NCI-H82 (cell line): ENCODE results near the gene TRA2B.
"Not testable (repeated sequence)": the region's sequence is repeated elsewhere in the genome, so short reads cannot be mapped to it uniquely, and the experiment has no call there.

Experiments
- DNase-seq: peaks from one replicate; lab custom pipeline; 2025; lab: John Stamatoyannopoulos, UW

TRA2B gene

DNA sequence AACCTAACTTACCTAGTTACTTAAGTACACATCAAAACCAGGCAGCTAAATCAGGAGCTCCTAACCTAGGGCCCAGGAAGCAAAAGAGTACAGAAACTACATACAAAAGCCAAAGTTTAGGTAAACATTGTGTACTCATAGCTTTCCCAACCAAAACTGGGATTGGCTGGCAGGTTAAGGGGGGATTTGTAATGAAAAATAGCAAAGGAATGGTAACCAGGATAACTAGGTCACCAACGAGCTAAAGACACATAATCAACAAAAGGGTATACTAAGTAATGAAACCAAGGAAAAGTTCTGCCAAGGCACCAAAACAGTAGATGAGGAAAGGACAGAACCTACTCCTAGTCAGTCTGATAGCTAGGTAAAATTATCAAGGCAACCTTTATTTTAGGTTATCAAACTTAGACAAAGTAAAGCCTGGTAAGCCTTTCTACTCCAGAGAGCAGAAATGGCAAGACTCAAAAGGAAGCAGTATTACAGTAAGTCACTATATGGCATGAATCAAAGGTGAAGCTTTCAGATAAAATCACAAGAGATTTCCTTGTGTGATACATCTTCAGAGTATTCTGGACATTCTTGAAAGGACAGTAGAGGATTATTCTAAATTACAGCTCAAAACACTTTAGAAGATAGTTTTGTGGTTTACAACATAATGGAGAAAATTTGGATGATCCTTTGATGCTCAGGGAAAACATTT, 10.2 kb downstream of the TRA2B start:
- no peak for DNase-seq

- no peak for DNase-seq
These were observed 11.4 kb downstream of the TRA2B start for GRCh38 chr3:185926445-185926844.

DNA sequence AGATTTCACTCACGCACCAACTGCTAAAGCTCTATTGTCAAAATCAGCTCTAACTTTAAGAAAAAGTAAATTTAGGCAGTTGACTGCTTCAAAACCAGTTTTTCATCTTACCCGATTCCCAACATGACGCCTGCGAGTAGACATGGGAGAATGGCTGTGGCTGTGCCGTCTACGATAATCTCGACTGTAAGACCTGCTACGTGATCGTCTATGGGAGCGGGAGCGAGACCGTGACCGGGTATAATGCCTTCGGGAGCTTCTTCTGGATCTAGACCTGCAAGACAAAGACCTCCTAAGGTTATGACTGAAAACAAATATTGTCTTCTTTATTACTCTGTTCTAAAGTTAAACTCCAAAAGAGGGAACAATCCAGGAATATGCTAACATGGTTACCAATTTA, 12.5 kb downstream of the TRA2B start:
- no peak for DNase-seq

DNA sequence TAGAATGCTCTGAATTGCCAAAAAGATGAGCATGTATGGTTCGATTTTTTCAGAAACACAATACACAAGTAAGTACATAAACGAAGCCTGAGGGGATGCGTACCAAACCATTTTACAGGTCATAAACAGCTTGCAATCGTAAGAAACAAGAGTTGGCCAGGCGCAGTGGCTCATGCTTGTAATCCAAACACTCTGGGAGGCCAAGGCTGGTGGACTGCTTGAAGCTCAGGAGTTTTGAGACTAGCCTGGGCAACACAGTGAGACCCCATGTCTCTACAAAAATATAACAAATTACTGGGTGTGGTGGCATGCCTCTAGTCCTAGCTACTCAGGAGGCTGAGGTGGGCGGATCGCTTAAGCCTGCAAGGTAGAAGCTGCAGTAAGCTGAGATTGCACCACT, 13.4 kb downstream of the TRA2B start:
- no peak for DNase-seq

- no peak for DNase-seq
These were observed 17.6 kb downstream of the TRA2B start for GRCh38 chr3:185920184-185920583.

DNA sequence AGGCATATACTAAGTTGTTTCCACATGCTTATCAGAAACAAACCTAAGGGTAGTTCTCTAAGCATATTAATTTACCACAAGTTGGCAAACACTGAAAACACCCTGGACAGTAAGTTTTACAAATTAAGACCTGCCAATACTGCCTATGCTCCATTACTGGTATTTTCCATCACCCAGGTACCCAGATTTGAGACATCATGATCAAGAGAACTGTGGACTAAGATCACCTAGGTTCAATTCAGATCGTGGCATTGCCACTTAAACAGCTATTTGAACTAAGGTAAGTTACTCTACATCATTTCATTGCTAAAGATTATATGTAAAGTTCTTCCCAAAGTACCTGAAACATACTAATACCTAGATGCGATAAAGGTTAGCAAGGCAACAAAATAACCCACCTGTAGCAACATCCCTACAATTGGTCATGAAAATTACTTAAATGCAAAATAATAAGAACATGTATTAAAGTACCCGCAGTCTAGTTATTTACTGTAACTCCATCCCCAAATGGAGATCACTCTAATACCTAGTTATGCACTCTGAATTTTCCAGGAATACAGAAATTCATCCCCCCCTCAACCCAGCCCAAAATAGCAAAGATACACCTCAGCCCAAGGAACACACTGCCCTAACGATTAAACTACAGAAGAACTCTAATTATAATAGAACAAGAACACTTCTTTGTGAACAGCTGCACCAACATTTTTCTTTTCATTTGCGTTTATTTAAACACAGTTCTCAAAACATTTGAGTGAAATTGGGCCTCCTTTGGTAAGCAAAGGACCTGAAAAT, 21.6 kb downstream of the TRA2B start:
- DNase-seq, result no peak

- DNase-seq, result no peak
These were observed 22.2 kb downstream of the TRA2B start for GRCh38 chr3:185915642-185916041.

DNA sequence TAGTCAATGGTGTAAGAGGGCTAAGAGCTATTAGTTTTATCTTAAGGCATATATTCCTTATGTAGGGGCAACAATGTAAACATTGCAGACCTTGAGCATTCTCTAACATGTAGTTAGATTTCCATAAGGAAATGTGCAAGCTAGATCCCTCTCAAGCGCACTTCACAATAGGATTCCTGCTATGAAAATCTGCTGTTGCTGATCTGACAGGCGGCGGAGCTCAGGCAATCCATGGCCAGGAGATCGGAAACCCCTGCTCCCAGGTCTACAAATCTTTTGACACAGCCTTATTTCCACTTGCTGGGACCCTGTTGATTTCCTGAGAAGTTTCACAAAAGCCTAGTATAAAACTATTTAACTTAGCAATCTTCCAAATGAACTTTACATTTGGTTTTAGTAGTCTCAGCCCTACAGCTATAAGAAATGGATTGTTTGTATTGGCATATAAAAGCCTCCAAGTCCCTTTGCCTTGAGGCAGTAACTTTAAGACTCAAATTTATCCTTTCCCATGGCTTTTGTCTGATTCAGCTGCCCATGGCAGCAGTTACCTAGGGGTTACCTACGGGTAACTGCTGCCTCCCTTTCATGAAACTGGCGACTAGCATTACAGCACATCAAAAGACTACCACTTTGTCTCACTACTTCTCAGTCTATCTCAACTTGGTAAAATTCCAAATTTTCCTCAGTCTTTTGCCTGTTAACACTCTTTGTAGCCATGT, 22.7 kb downstream of the TRA2B start:
- peak; percentile 40 for DNase-seq

GRCh38 chr3:185912929-185913901, 24.6 kb downstream of the TRA2B start:
- DNase-seq, result peak; percentile 59

DNA sequence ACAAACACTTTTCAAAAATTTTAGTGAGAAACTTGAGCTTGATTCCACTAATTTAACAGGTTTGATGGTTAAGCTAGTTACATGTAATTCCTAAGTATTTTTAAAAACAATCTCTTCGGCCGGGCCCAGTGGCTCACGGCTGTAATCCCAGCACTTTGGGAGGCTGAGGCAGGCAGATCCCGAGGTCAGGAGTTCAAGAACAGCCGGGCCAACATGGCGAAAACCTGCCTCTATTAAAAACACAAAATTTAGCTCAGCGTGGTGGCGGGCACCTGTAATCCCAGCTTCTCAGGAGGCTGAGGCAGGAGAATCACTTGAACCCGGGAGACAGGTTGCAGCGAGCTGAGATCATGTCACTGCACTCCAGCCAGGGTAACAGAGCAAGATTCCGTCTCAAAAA, 25.3 kb downstream of the TRA2B start:
- DNase-seq, result no peak

- DNase-seq, result not testable (repeated sequence)
These were observed 26.8 kb downstream of the TRA2B start for GRCh38 chr3:185911076-185911448.

- not testable (repeated sequence) for DNase-seq
These were observed 27.3 kb downstream of the TRA2B start for GRCh38 chr3:185910322-185911075.

DNA sequence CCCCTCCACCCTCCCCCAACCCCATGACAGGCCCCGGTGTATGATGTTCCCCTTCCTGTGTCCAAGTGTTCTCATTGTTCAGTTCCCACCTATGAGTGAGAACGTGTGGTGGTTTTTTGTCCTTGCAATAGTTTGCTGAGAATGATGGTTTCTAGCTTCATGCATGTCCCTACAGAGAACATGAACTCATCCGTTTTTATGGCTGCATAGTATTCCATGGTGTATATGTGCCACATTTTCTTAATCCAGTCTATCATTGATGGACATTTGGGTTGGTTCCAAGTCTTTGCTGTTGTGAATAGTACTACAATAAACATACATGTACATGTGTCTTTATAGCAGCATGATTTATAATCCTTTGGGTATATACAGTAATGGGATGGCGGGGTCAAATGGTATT, 27.9 kb downstream of the TRA2B start:
- not testable (repeated sequence) for DNase-seq

DNA sequence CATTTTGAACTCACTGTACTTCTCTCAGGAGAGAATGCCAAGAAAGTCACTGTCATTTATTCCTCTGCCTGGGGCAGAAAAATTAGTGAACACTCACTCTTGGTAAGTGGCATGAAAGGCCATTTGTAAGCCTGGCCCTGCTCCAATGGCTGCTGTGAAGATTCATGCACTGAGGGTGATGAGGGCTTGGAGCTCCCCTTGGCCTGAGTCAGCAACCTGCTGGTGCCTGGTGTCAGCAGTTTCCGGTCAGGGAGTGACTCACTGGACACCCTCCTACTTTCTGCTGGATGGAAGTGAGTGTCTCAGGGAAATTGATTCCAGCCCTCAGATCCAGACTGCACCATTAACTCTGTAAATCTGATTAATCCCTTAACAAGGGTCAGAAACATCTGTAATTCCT, 37.6 kb downstream of the TRA2B start:
- DNase-seq, result no peak

DNA sequence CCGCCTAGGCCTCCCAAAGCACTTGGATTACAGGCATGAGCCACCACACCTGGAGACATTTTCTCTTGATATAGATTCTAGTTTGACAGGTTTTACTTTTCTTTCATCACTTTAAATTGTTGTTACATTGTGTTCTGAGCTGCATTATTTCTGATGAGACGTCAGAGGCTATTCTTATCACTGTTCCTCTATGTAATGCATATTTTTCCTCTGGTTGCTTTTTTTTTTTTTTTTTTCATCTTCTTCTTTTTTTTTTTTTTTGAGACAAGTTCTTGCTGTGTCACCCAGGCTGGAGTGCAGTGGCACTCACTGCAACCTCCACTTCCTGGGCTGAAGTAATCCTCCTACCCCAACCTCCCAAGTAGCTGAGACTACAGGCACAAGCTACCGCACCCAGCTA, 41.2 kb downstream of the TRA2B start:
- DNase-seq, result no peak

DNA sequence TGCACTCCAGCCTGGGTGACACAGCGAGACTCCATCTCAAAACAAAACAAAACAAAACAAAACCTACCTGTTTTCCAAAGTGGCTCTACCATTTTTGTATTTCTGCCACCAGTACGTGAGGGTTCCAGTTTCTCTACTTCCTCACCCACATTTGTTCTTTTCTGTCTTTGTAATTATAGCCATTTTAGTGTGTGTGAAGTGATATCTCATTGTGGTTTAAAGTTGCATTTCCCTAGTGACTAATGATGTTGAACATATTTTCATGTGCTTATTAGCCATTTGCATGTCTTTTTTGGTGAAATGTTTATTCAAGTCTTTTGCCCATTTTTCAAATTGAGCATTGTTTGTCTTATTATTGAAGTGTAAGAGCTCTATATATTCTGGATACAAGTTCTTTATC, 50.7 kb downstream of the TRA2B start:
- DNase-seq, result no peak

DNA sequence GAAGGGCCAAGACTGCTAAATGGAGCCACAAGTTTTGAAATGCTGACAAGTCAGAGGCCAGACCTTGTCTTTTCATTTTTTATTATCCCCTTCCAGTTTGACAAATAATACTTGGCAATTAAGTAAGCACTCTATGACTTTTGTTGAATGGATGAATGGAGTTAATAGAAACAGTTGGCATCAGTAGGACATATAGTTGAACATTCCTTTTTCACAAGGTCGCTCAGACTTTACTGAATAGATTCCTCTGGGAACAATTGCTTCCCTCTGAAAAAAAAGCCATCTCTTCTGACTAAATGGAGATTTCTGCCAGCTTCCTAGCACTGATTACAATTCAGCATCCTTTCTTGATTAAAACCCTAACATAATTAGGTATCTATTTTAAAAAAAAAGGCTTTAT, 53.2 kb downstream of the TRA2B start:
- DNase-seq, result no peak

GRCh38 chr3:185881926-185882325, 55.9 kb downstream of the TRA2B start:
- DNase-seq, result no peak

DNA sequence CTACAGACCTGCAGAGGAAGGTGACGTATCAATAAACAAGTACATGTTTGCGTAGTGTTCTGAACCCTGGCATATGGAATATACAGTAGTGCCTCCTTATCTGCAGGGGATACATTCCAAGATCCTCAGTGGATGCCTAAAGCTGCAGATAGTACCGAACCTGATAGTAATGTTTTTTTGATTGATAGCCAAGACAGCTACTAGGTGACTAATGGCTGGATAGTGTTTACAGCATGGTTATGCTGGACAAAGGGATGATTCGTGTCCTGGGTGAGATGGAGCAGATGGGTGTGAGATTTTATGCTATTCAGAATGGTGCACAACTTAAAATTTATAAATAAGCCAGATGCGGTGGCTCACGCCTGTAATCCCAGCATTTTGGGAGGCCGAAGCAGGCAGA, 57.2 kb downstream of the TRA2B start:
- no peak for DNase-seq

DNA sequence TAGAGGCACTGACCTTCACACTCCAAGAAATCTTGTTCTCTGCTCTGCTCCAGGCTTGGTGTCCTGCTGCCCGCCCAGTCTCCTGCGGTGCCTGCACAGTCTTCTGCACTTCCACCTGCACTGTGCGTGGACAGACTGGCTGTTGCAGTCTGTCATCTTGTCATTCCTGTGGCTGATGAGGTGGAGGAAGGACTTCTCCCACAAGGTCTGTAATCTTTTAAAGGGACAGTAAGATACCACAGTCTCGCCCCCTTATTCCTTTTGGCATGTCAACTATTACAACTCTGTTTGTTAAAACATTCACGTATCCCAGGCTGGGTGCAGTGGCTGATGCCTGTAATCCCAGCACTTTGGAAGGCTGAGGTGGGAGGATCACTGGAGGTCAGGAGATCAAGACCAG, 58.9 kb downstream of the TRA2B start:
- no peak for DNase-seq

DNA sequence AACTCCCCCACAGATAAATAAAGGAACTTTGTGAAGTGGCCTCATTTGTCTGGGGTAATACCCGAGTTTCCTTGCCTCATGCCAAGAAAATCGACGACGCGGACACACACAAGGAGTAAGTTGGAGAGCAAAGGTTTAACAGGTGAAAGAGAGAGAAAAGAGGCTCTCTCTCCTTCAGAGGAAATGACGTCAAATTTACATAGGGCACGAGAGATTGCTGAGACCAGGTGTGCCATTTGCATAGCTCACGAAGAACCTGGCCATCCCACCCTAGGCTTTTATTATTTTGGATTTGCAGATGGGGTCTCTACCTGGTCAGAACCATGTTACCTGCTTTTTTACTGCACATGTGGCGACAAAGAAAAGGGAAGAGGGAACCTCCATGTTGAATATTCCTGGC, 63.7 kb downstream of the TRA2B start:
- DNase-seq, result no peak
